ENCODE measurements around the gene TXNIP.

TXNIP gene

GRCh38 chr1:146020058-146021049 is 24.0 kb upstream of the TXNIP start:
- no peaks in the 10 kb centered on the region for H3K9me3 Mint-ChIP-seq
- H3K27me3 Mint-ChIP-seq (ENCODE audit: low read depth): peaks cover 81% of the 10 kb centered on the region
- no peaks in the 10 kb centered on the region for H3K36me3 Mint-ChIP-seq (ENCODE audit: low read depth)
- no peak overlapping the region for H3K27ac Mint-ChIP-seq
- H3K4me1 Mint-ChIP-seq (ENCODE audit: low read depth): peaks cover 3% of the 10 kb centered on the region
- H3K4me3 Mint-ChIP-seq: peak overlapping the region; percentile 6

- Mint-ChIP-seq H3K9me3 (no peaks in the 10 kb centered on the region), H3K27me3 (ENCODE audit: low read depth) (peaks cover 79% of the 10 kb centered on the region), H3K36me3 (ENCODE audit: low read depth) (no peaks in the 10 kb centered on the region), H3K27ac (no peak overlapping the region), H3K4me3 (peak overlapping the region; percentile 8), H3K4me1 (ENCODE audit: low read depth) (peaks cover 3% of the 10 kb centered on the region)
These were observed 23.1 kb upstream of the TXNIP start for GRCh38 chr1:146019231-146020057.

DNA sequence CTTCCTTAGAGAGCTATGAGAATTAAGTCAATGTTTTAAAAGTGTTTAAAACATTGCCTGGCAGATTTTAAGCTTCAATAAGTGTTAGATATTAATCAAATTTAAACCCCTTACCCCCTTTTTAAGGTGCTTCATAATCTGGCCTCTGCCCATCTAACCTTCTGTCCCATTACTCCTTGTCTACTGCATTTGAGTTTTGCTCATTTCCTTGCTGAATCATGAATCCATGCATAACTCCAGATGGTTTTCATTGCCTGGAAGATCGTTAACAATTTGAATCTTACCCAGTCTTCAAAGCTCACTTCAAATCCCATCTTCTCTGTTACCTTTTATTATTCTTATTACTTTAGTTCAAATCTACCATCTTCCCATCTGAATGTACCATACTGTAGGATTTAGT is 20.5 kb upstream of the TXNIP start:
- no peaks in the 10 kb centered on the region for H3K36me3 Mint-ChIP-seq (ENCODE audit: low read depth)
- no peak overlapping the region for H3K4me3 Mint-ChIP-seq
- H3K27ac Mint-ChIP-seq: no peak overlapping the region
- peaks cover 64% of the 10 kb centered on the region for H3K27me3 Mint-ChIP-seq (ENCODE audit: low read depth)
- H3K4me1 Mint-ChIP-seq (ENCODE audit: low read depth): peaks cover 8% of the 10 kb centered on the region
- H3K9me3 Mint-ChIP-seq: no peaks in the 10 kb centered on the region

- no peak overlapping the region for H3K27ac Mint-ChIP-seq
- peaks cover 33% of the 10 kb centered on the region for H3K27me3 Mint-ChIP-seq (ENCODE audit: low read depth)
- no peak overlapping the region for H3K4me3 Mint-ChIP-seq
- no peaks in the 10 kb centered on the region for H3K9me3 Mint-ChIP-seq
- peaks cover 8% of the 10 kb centered on the region for H3K4me1 Mint-ChIP-seq (ENCODE audit: low read depth)
- no peaks in the 10 kb centered on the region for H3K36me3 Mint-ChIP-seq (ENCODE audit: low read depth)
These were observed 17.2 kb upstream of the TXNIP start for GRCh38 chr1:146013559-146013922.

- Mint-ChIP-seq H3K27ac (no peak overlapping the region), H3K27me3 (ENCODE audit: low read depth) (peaks cover 27% of the 10 kb centered on the region), H3K4me1 (ENCODE audit: low read depth) (peaks cover 8% of the 10 kb centered on the region), H3K9me3 (no peaks in the 10 kb centered on the region), H3K4me3 (no peak overlapping the region), H3K36me3 (ENCODE audit: low read depth) (no peaks in the 10 kb centered on the region)
These were observed 16.6 kb upstream of the TXNIP start for GRCh38 chr1:146012703-146013558.

GRCh38 chr1:146010126-146010738 is 13.9 kb upstream of the TXNIP start:
- H3K27ac Mint-ChIP-seq: no peak overlapping the region
- no peaks in the 10 kb centered on the region for H3K9me3 Mint-ChIP-seq
- H3K4me3 Mint-ChIP-seq: no peak overlapping the region
- peaks cover 23% of the 10 kb centered on the region for H3K4me1 Mint-ChIP-seq (ENCODE audit: low read depth)
- peaks cover 10% of the 10 kb centered on the region for H3K27me3 Mint-ChIP-seq (ENCODE audit: low read depth)
- H3K36me3 Mint-ChIP-seq (ENCODE audit: low read depth): no peaks in the 10 kb centered on the region

GRCh38 chr1:146007489-146008133 is 11.2 kb upstream of the TXNIP start:
- peak overlapping the region; percentile 85 for H3K27ac Mint-ChIP-seq
- peaks cover 32% of the 10 kb centered on the region for H3K4me1 Mint-ChIP-seq (ENCODE audit: low read depth)
- no peaks in the 10 kb centered on the region for H3K9me3 Mint-ChIP-seq
- peaks cover 2% of the 10 kb centered on the region for H3K36me3 Mint-ChIP-seq (ENCODE audit: low read depth)
- H3K27me3 Mint-ChIP-seq (ENCODE audit: low read depth): no peaks in the 10 kb centered on the region
- H3K4me3 Mint-ChIP-seq: peak overlapping the region; percentile 69

- Mint-ChIP-seq H3K27me3 (ENCODE audit: low read depth) (no peaks in the 10 kb centered on the region), H3K9me3 (no peaks in the 10 kb centered on the region), H3K4me1 (ENCODE audit: low read depth) (peaks cover 52% of the 10 kb centered on the region), H3K4me3 (no peak overlapping the region), H3K27ac (no peak overlapping the region), H3K36me3 (ENCODE audit: low read depth) (peaks cover 2% of the 10 kb centered on the region)
These were observed 5.3 kb upstream of the TXNIP start for GRCh38 chr1:146001709-146002108.

DNA sequence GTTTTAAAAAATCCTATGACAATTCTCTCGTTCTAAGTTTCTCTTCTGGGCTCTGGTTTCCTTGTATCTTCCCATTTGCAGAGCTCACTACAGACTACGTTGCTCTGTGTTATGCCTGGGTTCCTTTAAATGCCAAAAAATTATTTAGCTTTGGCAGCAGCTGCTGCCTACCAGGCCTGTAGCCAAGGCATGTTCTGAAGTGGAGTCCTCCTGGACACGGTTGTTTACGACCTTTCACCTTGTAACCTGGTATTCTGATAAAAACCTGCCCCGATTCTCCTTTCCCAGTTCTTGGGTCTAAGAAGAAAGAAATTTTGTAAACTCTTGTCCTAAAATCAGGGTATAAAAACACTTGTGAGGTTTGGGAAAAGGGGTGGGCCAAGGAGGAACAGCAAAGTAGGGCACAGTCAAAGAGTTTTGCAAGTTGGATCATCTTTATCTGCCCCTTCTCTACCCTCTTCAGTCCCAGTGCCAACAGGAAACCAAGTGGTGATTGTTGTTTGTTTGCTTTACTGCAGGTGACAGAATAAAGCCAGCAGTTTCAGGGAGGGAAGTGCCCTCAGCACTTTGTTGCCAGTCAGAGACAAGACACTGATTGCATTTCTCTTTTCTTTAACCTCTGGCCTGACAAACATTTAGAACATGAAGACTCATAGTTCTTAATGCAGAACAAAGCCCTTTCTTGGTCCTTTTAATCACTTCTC is 3.1 kb upstream of the TXNIP start:
- peak overlapping the region; percentile 82 for H3K27ac Mint-ChIP-seq
- H3K4me1 Mint-ChIP-seq (ENCODE audit: low read depth): peaks cover 37% of the 10 kb centered on the region
- peak overlapping the region; percentile 71 for H3K4me3 Mint-ChIP-seq
- H3K27me3 Mint-ChIP-seq (ENCODE audit: low read depth): no peaks in the 10 kb centered on the region
- H3K9me3 Mint-ChIP-seq: no peaks in the 10 kb centered on the region
- H3K36me3 Mint-ChIP-seq (ENCODE audit: low read depth): peaks cover 21% of the 10 kb centered on the region

DNA sequence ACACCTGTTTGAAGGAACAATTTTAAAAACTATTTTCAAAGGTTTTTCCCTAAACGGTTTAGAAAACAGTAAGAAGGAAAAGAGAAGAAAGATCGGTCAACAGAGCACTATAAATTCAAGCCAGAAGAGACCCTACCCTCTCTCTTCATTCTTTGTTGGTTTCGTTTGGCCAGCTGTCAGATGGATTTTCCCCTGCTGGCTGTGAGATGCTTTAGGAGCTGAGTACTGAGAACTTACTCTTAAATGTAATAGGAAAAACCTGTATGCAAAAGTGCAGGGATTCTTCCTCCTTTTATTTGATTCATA is 1.3 kb upstream of the TXNIP start:
- peak overlapping the region; percentile 98 for H3K4me3 Mint-ChIP-seq
- H3K4me1 Mint-ChIP-seq (ENCODE audit: low read depth): peaks cover 41% of the 10 kb centered on the region
- peaks cover 37% of the 10 kb centered on the region for H3K36me3 Mint-ChIP-seq (ENCODE audit: low read depth)
- H3K27ac Mint-ChIP-seq: peak overlapping the region; percentile 99
- H3K9me3 Mint-ChIP-seq: no peaks in the 10 kb centered on the region
- no peaks in the 10 kb centered on the region for H3K27me3 Mint-ChIP-seq (ENCODE audit: low read depth)

GRCh38 chr1:145997016-145997717 is 788 bp upstream of the TXNIP start:
- peak overlapping the region; percentile 98 for H3K4me3 Mint-ChIP-seq
- H3K27me3 Mint-ChIP-seq (ENCODE audit: low read depth): no peaks in the 10 kb centered on the region
- H3K36me3 Mint-ChIP-seq (ENCODE audit: low read depth): peaks cover 42% of the 10 kb centered on the region
- H3K4me1 Mint-ChIP-seq (ENCODE audit: low read depth): peaks cover 47% of the 10 kb centered on the region
- no peaks in the 10 kb centered on the region for H3K9me3 Mint-ChIP-seq
- peak overlapping the region; percentile 99 for H3K27ac Mint-ChIP-seq

DNA sequence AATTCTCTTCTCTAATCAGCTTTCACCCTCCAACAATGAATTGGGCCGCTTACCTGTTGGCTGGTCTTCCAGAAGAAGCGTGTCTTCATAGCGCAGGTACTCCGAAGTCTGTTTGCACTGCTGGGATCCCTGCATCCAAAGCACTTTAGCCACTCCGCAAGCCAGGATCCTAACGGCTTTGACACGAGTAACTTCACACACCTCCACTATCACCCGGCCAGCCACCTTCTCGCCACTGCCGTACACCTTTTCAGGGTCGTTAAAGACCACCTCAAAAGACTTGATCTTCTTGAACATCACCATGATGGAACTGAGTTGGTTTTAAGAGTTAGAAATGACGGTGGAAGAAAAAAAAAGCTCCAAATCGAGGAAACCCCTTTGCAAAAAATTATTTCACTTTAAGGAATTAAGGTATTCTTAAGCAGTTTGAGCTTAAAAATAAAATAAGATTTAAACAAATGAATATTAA is 381 bp downstream of the TXNIP start:
- Mint-ChIP-seq H3K4me3 (peak overlapping the region; percentile 98), H3K9me3 (no peaks in the 10 kb centered on the region), H3K27me3 (ENCODE audit: low read depth) (no peaks in the 10 kb centered on the region), H3K36me3 (ENCODE audit: low read depth) (peaks cover 49% of the 10 kb centered on the region), H3K4me1 (ENCODE audit: low read depth) (peaks cover 52% of the 10 kb centered on the region), H3K27ac (peak overlapping the region; percentile 99)

All from T-helper 1 cell treated with Interleukin-12 subunit alpha and Interleukin-12 subunit beta and Interleukin-4 antibody, amounts not matched to agents 30 μg/mL and 1 μg/mL, for 36 hours (primary cell).